Cardiac muscle cell (in vitro differentiated cells and primary cell): ENCODE measurements around the gene CNTNAP4. TPM values are rescaled to one million over a fixed set of nuclear protein-coding genes. Genes with fewer than 3 reads are reported as not detected.

Source experiments
- DNase-seq, 2 donors: peaks; one replicate each; pipeline versions ENCODE4 v3.0.0 to v3.0.0-alpha.2; 2010 to 2017; ENCODE audit warnings: low read depth in 1 of 2, low spot score in 1 of 2
- H3K27ac ChIP-seq: fragments of 200-600 bp; sonication (generic); 2 replicates; pipeline ENCODE4 v1.5.1; 2016
- H3K27me3 ChIP-seq: fragments of 200-600 bp; sonication (generic); 2 replicates; pipeline ENCODE4 v1.6.0; 2016; ENCODE audit warnings: control low read depth
- H3K36me3 ChIP-seq: fragments of 200-600 bp; sonication (generic); 2 replicates; pipeline ENCODE4 v1.5.1; 2016; ENCODE audit warnings: control low read depth
- H3K4me1 ChIP-seq: fragments of 200-600 bp; sonication (generic); 2 replicates; pipeline ENCODE4 v1.8.1; 2017; ENCODE audit warnings: low read depth, mild to moderate bottlenecking, mixed run types
- H3K4me3 ChIP-seq: fragments of 200-600 bp; sonication (generic); 2 replicates; pipeline ENCODE4 v1.5.1; 2016; ENCODE audit warnings: mild to moderate bottlenecking
- H3K9me3 ChIP-seq: fragments of 200-600 bp; sonication (generic); 2 replicates; pipeline ENCODE4 v1.5.1; 2017; ENCODE audit warnings: low read depth, mild to moderate bottlenecking, control low read depth
- CTCF ChIP-seq: IDR thresholded peaks from 2 replicates; pipeline ENCODE4 v1.5.1; 2012; ENCODE audit warnings: low read depth, mild to moderate bottlenecking, low read length
- polyA plus RNA-seq: library from polyadenylated mRNA; unstranded; fragments of >200 nt; fragmentation: Nextera tagmentation; extraction: Ambion mirVana; gene quantifications from 2 replicates; pipeline ENCODE4 v1.2.1, GENCODE V29; 2016
- total RNA-seq: library from RNA; depleted of rRNA; stranded (reverse); fragments of >200 nt; gene quantifications from 2 replicates; pipeline ENCODE4 v1.2.3, GENCODE V29; 2016

Gene CNTNAP4
- total and polyA plus RNA-seq, 2 experiments from 2014 or later, result 1.1 TPM; not detected in 1

- Histone ChIP-seq H3K4me1 (no peaks in the 10 kb centered on the region), H3K4me3 (no peak overlapping the region), H3K9me3 (no peaks in the 10 kb centered on the region), H3K27me3 (no peaks in the 10 kb centered on the region), H3K36me3 (no peaks in the 10 kb centered on the region), H3K27ac (no peak overlapping the region)
- TF ChIP-seq CTCF, result no peak
- no peak for DNase-seq
These were observed 26.6 kb downstream of the CNTNAP4 start for GRCh38 chr16:76303637-76304314.

GRCh38 chr16:76309639-76310335 is 32.6 kb downstream of the CNTNAP4 start:
- no peaks in the 10 kb centered on the region for H3K9me3 ChIP-seq
- DNase-seq, result no peak
- no peak overlapping the region for H3K4me3 ChIP-seq
- no peaks in the 10 kb centered on the region for H3K36me3 ChIP-seq
- H3K27me3 ChIP-seq, result no peaks in the 10 kb centered on the region
- no peak overlapping the region for H3K27ac ChIP-seq
- no peak for TF ChIP-seq CTCF
- H3K4me1 ChIP-seq, result no peaks in the 10 kb centered on the region

- no peaks in the 10 kb centered on the region for H3K36me3 ChIP-seq
- no peaks in the 10 kb centered on the region for H3K9me3 ChIP-seq
- H3K27ac ChIP-seq, result no peak overlapping the region
- H3K4me1 ChIP-seq, result no peaks in the 10 kb centered on the region
- no peak for DNase-seq
- no peaks in the 10 kb centered on the region for H3K27me3 ChIP-seq
- no peak overlapping the region for H3K4me3 ChIP-seq
- TF ChIP-seq CTCF, result no peak
These were observed 34.1 kb downstream of the CNTNAP4 start for GRCh38 chr16:76311260-76311659.

- no peak for TF ChIP-seq CTCF
- Histone ChIP-seq H3K4me3 (no peak overlapping the region), H3K27ac (no peak overlapping the region), H3K4me1 (no peaks in the 10 kb centered on the region), H3K27me3 (no peaks in the 10 kb centered on the region), H3K9me3 (no peaks in the 10 kb centered on the region), H3K36me3 (no peaks in the 10 kb centered on the region)
- DNase-seq, result no peak
These were observed 41.4 kb downstream of the CNTNAP4 start for GRCh38 chr16:76318565-76318964.

GRCh38 chr16:76329106-76329505 is 51.9 kb downstream of the CNTNAP4 start:
- TF ChIP-seq CTCF, result no peak
- Histone ChIP-seq H3K27ac (no peak overlapping the region), H3K36me3 (no peaks in the 10 kb centered on the region), H3K27me3 (no peaks in the 10 kb centered on the region), H3K4me3 (no peak overlapping the region), H3K4me1 (no peaks in the 10 kb centered on the region), H3K9me3 (no peaks in the 10 kb centered on the region)
- no peak for DNase-seq
